Measurements from ENCODE around the gene GRIA4. TPM values are rescaled to one million over a fixed set of nuclear protein-coding genes. Genes with fewer than 3 reads are reported as not detected.

GRIA4 gene
- not detected for total RNA-seq

- DNase-seq (ENCODE audit: low spot score) (no peak), ATAC-seq (no peak)
Observed at GRCh38 chr11:105609832-105610781, at the start of gene GRIA4. GRIA4 (plus strand) TSS chr11:105610073; CDS start chr11:105610998, 925 bp downstream.

- ATAC-seq: no peak
- DNase-seq (ENCODE audit: low spot score): no peak
Observed at GRCh38 chr11:105573091-105573490, 36.8 kb upstream of the GRIA4 start.

- ATAC-seq: no peak
- no peak for DNase-seq (ENCODE audit: low spot score)
Observed at GRCh38 chr11:105574974-105575373, 34.9 kb upstream of the GRIA4 start.

- ATAC-seq: no peak
- no peak for DNase-seq (ENCODE audit: low spot score)
Observed at GRCh38 chr11:105577641-105578040, 32.2 kb upstream of the GRIA4 start.

DNA sequence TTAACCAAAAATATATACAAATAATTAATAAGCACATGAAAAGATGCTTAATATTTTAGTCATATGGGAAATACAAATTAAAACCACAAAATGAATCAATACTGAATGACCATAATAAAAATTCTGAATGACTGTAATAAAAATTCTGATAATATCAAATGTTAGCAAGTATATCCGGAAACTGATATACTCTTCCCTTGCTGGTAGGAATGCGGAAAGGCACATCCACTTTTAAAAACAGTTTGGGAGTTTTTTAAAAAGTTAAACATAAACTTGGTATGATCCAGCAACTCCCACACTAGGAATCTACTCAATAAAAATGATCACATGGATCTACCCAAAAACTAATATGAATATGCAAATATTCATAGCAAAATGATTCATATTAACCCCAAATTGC, 30.8 kb upstream of the GRIA4 start:
- DNase-seq (ENCODE audit: low spot score): no peak
- ATAC-seq: no peak

GRCh38 chr11:105582497-105582896, 27.4 kb upstream of the GRIA4 start:
- DNase-seq (ENCODE audit: low spot score) (no peak), ATAC-seq (no peak)

DNA sequence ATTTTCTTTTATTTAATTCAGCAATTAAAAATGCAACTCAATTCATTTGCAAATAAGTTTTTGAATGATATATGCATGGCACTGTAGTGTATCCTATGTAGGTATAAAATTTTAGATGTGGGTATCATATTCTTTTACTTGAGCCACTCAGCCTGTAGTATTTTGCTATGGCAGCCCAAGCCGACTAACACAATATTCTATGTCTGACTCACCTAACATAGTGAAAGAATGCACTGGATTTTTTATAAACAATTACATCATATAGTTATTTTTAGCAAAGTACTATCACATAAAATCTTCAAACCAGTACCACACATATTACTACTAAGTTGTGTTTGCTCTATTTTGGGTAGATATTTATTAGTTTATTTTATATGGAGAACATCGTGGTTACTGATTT, 21.9 kb upstream of the GRIA4 start:
- ATAC-seq: no peak
- no peak for DNase-seq (ENCODE audit: low spot score)

- DNase-seq (ENCODE audit: low spot score) (no peak), ATAC-seq (no peak)
Observed at GRCh38 chr11:105589346-105589745, 20.5 kb upstream of the GRIA4 start.

DNA sequence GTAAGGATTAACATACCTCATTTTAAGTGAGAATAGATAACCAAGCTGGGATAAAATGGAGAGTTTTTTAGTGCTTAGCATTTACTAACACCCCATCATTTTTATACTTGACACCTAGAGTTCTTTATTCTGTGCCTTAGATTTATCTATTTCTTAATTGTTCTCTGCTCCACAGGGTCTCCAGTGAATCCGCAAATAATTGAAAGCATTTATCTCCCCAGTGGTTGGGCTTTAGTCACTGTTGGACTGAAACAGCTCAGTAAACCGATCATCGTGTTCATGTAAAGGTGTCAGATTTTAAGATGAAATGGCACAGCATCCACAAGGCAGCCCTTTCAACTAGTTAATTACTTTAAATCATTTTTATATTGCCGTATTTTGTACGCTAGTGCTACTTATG, 17.8 kb upstream of the GRIA4 start:
- no peak for ATAC-seq
- DNase-seq (ENCODE audit: low spot score): no peak

DNA sequence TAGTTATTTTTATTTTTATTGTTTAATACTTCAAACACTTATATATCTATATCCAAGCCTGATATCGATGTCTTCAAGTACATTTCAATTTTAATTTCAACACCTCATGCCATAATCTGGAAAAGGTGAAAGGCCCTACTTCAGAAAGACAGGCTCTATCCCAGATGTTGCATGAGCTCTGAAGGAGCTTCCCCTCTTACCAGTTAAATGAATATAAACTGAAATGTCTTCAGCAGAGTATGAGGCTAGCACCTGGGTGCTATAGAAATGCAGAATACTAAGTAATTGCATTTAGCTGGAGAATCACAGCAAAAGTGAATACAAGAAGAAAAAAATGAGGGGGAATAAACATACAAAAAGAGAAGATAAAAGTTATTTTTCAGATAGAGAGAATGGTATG, 11.5 kb upstream of the GRIA4 start:
- ATAC-seq (no peak), DNase-seq (ENCODE audit: low spot score) (no peak)

- no peak for ATAC-seq
- no peak for DNase-seq (ENCODE audit: low spot score)
Observed at GRCh38 chr11:105603156-105603555, 6.7 kb upstream of the GRIA4 start.

GRCh38 chr11:105609341-105609781, 512 bp upstream of the GRIA4 start:
- DNase-seq (ENCODE audit: low spot score) (no peak), ATAC-seq (peak; percentile 31)

DNA sequence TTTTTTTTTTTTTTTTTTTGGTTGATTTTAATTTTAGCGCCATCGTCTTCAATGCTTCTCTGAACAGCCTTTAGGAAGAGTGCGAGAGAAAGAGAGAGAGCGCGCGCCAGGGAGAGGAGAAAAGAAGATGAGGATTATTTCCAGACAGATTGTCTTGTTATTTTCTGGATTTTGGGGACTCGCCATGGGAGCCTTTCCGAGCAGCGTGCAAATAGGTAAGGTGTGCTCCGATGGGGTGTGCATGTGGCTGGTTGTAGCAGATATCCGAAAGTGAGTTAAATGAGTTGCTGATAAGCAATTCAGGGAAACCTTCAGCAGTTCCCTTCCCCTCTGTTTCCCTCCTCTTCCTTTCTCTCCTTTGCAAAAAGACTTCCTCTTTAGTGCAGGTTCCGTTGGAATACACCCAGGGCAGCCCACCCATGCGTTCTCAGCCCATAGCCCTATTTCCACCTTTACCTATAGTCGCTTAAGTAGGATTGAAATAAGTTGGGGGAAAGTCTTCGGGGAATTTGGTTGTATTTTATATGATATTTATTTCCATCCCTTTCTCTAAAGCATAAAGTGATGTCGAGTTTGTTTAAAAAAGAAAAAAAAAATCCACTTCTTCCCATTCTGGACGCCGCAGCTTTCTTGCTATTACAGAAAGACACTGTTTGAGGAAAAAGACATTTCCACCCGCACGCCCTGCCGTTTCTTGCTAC, 1.1 kb downstream of the GRIA4 start:
- ATAC-seq: no peak
- DNase-seq (ENCODE audit: low spot score): no peak

DNA sequence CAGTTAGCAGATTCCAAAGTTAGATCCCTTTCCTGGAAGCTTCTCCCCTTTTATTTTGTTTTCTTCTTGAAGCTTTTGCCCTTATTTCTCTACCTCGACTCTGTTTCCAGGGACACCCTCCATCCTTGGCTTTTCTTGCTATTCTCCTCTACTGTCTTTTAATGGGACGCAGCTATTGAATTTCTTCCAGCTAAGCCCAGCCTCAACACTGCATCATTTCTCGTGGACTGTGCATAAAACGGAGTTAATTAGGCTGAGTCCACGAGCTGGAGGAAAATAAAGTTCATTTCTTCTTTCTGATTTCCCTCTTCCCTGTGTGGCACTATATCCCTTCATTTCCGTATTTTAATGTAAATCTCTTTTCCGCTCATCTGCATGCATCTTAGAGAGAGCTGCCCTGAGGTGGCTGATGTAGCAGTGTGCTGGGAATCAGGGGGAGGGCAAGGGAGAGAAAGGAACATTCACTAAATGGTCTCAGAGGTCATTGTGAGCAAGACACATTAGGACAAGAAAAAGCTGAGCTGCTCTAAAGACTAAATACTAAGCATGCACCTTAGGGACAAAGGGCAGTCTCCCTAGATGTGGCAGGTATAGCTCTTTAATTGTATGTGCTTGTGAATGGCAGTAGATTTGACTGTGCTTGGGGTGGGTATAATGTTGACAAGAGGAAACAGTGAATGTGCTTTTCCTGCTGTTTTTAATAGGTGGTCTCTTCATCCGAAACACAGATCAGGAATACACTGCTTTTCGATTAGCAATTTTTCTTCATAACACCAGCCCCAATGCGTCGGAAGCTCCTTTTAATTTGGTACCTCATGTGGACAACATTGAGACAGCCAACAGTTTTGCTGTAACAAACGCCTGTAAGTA, 1.9 kb downstream of the GRIA4 start:
- DNase-seq (ENCODE audit: low spot score) (no peak), ATAC-seq (no peak)

DNA sequence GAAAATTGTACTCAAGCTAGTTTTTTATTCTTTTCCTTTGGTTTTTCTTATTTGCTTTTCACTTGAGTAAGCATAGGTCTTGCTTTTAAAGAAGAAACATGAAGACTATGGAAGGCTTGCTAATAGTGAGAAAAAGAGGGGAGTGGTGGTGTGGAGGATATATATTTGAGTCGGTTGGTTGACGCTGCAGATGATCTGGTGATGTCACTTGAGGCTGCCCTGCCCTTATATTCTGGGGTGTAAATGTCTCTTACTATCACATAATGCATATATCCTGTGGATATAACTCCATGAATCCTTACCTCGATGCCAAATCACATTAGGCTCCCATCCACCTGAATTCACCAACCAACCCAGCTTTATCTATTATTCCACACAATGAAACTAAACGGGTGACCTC, 2.9 kb downstream of the GRIA4 start:
- DNase-seq (ENCODE audit: low spot score): no peak
- ATAC-seq: no peak

DNA sequence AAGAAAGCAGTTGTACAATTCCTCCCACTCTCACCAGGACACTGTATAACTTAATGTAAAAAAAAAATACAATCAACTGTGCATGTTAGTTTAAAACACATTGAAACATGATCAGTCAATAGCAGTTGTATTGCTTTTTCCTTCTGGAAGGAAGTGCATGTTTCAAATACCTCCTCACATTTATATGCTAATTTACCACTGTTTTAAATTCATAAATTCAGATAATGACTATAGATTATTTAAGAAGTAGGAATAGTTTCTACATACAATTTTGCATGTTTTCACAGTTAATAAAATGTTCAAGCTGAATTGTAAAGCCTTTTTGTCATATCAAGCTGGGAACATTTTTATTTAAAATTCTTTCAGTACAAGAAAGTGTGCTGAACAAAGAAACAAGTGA, 3.3 kb downstream of the GRIA4 start:
- no peak for ATAC-seq
- no peak for DNase-seq (ENCODE audit: low spot score)

DNA sequence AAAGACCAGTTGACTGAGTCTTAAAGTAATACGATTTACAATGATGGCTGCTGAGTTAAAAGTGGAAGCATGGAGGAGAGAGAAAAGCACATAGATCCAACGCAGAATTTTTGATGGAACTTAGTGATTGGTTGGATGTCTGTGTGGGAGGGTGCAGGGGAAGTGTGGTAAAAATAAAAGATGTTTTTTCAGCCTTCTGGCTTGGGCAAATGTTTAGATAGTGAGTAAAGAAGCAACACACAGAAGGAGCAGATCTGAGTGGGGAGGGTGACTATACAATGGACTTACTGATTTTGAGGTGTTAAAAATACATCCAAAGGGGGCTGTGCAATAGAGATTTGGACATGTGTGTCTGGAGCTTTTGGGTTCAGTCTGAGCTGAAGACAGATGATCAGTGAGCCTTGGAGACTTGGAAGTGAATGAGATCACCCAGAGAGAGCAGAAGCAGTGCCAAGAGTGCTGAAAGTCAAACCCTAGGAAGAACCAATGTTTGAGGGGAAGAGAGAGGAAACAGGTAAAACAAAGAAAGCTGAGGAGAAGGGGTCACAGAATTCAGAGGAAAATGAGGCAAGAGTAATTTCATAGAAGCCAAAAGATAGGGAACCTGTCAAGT, 8.6 kb downstream of the GRIA4 start:
- DNase-seq (ENCODE audit: low spot score): no peak
- ATAC-seq: no peak

GRCh38 chr11:105619556-105619955, 9.7 kb downstream of the GRIA4 start:
- DNase-seq (ENCODE audit: low spot score) (no peak), ATAC-seq (no peak)

DNA sequence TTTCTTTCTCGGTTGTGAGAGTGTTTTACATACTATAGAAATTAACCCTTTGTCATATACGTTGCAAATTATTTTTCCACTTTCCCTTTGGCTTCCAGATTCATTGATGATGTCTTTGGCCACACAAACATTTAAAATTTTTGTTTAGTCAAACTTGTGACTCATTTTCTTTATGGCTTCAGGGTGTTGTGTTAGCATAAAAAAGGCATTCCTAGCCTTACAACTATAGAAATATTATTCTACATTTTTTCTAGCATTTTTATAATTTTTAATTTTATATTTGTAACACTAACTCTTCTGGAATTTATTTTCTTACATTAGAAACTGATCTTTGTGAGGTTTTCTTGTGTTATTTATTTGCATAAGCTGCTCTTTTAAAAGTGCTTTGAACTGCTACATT, 12.1 kb downstream of the GRIA4 start:
- ATAC-seq: no peak
- DNase-seq (ENCODE audit: low spot score): no peak

DNA sequence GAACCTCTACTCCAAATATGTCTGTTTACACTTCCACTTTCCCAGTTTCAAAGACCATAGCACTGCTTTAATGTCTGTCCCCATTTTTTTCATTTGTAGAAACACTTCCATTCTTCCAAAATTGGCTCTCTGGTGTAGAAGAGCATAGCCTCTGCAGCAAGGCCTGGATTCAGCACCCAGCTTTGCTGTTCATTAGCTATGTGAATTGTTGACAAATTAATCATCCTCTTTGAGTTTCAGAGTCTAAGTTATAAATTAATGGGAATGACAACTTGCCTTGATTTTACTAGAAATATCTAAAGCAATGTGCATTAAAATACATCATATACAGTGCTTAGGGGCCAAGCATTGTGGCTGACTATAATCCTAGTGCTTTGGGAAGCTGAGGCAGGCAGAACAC, 22.4 kb downstream of the GRIA4 start:
- ATAC-seq: no peak
- no peak for DNase-seq (ENCODE audit: low spot score)

GRCh38 chr11:105635466-105635865, 25.6 kb downstream of the GRIA4 start:
- ATAC-seq (no peak), DNase-seq (ENCODE audit: low spot score) (no peak)
